Hematopoietic multipotent progenitor cell treated with erythropoietin and hydrocortisone succinate and interleukin-3 and kit ligand, for 6 days (in vitro differentiated cells): ENCODE results near the gene ZBTB20.
A peak's percentile ranks its signal among the peaks of the same experiment; 100 is the strongest.

Source experiments
- DNase-seq: peaks from one replicate; pipeline ENCODE4 v3.0.0-alpha.2; 2015

Gene ZBTB20

DNA sequence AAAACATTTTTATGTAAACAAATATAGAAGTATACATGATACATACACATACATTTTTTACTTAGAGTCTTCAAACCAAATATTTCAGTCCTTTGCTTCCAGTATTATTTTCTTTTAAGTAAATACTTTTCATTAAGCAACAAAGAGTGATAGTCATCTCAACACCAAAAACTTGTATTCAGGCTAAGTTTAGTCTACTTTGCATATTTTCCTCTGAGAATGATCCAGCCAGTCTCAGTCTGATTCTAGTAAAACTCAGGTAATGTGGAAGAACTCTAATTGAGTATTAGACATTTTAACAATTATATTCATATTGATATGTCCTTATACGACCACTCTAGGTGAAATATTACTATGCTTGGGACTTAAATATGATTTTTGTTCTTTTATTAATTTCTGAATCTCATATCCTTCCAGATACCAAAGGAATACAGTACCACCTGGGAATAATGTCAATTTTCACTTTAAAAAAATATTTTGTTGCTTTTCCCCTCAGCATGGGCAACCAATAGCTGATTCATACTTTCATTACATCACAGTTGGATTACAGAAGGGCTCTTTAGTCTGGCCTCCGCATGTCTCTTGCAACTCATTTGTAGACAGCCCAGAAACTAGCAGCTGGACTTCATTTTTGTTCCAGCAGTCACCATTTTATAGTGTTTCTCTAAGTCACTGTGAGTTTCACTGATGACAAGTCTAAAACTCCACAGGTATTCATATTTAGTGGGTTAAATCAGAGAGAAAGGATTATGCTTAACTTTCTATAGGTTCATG, 390.4 kb downstream of the ZBTB20 start:
- no peak for DNase-seq

DNA sequence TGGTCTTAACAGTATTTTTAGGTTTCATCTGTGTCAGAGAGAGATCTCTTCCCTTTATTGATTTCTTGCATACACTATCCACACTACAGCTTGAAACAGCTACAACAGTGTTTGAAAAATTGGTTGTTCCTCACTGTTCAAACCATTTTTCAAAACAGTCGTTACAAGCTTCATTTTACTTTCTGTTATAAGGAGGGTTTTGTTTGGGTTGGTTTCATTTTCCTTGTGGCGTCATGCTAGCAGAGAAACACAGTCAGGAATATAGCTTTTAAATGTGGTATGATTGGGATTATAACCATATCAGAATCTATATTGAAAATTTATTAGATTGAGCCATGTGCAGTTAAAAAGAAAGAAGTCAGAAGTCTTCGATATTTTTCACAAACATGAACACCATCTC, 400.6 kb downstream of the ZBTB20 start:
- DNase-seq: peak; percentile 12

DNA sequence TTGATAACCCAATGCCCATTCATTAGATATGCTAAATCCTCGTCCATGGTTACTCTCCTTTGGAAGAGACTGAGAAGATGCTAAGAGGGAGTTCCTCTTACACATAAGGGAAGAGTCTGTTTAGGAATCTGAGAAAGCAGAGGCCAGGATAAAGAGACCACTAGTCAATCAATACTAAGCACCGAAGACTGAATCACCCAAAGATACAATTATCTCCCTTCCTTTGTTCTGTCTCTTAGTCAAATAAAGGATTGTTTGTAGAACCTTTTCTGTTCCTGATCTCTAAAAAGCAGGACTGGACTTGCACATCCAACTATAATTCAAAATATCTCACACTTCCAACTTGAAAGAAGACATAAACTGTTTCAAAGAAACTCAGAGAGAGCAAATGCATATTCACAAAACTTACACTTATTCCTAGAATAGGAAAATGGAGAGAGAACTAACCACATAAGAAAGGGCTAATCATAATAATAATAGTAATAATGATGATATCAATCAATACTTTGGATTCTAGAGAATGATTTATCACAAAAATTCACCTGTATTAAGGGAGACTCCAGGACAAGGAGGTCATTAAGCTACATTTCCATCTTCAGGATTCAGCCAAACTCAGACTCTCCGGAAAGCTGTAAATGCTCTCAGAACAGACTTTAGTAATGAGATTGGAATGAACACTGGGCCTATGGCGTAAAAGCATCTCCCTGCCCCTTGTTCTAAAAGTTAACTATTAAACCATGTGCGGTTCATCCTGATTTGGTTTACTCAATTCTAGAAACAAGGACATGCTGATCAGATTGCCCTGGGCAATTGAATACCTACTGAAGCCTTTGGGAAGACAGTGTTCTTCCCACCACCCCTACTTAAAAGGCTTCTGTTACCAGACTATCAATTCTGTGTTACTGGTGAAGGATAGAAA, 401.5 kb downstream of the ZBTB20 start:
- no peak for DNase-seq

DNA sequence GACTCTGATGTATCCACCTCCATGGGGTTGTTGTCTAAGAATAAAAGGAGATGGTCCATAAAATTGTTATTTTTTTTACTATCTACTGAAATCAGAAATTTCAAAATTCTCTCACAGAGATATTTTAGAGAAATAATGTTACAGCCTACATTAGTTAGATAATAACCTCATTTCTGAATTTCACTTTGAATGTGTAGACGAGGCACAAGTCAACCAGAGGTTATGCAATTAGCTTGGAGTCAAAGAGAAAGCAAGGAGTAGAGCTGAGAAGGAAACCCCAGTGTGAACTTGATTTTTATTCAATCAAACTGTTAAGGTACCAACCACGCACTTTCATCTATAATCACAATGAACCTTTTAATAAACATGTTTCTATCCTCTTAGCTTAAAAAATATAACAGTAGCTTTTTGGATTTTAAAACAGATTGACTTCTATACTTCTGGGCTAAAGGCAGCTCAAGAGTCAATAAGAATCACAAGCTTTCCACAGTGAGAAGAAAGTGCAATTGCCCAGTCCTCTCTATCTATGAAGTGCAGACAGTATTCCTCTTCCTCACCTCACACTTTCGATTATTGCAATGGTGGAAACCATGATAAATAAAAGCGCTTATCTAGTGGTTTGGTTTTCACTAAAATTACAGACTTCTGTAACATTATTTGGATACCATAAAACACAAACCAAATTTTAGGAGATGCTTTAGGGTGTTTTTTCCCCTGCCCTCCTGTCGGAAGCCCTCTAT, 403.2 kb downstream of the ZBTB20 start:
- DNase-seq: peak; percentile 28

DNA sequence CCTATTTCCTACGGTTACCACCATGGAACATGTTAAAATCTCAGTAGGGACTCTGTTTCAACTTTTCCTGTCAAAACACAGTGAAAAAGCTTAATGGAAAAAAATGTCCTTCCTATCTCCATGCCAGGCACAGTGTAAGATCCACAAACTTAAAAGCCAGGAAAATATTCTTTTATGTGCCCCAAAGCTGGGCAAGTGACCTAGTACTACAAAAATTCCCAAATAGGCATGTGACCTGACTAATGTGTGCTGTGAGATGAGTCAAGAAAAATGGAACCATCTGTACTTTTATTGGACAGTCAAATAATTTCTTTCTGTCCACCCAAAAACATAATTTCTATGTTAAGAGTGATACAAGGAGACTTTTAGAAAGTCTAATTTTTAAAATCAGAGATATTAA, 406.0 kb downstream of the ZBTB20 start:
- DNase-seq: no peak

DNA sequence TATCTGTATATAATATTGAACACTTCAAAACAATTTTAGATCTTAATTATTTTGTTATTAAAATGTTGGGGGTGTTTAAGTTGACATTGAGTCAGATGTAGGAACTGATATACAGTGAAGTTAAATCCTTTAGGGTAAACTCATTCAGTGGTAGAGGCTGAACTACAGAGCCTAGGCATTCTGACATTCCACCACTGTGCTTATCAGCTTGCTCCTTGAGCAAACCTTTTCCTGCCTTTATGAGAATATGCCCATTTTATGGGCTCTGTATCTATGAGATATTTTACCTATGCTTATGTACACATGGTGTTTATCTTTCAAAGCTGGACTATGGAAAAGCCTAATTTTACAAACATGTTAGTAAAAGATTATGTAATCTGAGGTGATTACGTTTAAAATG, 407.5 kb downstream of the ZBTB20 start:
- DNase-seq: no peak

DNA sequence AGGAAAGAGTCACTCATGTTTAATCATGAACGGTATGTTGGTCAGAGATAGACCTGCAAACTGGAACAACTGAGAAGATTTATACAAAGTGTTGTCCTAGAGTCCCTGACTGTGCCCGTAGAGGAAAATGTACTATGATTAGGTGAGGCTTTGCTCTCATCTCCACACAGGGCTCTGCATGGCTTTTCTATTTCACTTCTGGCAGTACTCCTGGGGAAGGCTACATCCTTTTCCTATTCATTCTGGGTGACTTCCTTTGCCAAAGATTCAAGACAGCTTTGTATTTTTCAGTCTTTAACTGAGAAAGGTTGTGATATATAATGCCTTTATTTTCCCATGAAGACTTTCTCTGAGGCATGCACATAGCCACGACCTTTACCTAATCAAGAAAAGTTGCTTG, 414.7 kb downstream of the ZBTB20 start:
- no peak for DNase-seq

DNA sequence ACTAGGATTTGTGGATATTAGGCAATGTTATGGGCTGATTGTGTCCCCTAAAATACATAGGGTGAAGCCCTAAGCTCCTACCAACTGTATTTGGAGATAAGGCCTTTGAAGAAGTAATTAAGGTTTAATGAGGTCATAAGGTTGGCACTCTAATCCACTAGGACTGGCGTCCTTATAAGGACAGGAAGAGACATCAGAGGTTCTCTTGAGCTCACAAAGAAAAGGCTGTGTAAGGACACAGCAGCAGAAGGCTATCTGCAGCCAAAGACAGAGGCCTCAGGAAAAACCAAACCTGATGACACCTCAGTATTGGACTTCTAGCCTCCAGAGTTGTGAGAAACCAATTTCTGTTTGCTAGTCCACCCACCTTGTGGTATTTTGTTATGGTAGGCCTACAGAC, 416.7 kb downstream of the ZBTB20 start:
- DNase-seq: peak; percentile 8

DNA sequence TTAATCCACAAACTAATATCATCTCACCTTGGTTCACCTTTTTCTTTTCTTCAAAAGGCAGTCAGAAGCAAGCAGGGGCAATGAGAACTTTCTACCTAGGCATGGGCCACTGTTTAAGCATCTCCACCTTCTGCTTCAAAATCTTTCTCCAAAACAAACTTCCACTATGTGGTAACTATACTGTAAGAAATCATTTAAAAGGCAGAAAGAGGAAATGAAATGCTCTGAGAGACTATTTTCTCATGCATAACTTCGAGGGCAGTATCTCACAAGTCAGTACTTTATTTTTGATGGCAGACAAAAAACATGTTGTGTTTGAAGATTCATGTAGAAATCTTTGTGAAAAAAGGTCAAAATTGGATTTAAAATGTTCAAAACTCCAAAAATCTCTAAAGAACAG, 419.7 kb downstream of the ZBTB20 start:
- DNase-seq: no peak

DNA sequence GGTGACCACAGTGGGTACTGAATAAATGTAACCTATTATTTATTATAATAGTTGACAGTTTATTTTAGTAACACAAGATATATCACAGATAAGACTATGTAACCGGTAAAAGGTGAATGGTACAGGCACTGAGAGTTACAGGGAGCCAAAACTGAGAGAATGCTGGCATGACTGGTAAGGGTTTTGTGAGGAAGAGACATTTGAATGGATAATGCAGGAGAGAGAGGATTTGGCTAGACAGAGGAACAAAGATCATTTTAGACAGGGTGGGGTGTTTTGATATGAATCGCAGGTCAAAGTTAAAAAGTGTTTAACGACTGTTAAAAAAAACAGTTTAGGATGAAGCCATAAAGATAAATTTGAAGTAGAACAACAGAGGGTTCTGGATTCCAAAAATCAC, 421.1 kb downstream of the ZBTB20 start:
- DNase-seq: no peak

DNA sequence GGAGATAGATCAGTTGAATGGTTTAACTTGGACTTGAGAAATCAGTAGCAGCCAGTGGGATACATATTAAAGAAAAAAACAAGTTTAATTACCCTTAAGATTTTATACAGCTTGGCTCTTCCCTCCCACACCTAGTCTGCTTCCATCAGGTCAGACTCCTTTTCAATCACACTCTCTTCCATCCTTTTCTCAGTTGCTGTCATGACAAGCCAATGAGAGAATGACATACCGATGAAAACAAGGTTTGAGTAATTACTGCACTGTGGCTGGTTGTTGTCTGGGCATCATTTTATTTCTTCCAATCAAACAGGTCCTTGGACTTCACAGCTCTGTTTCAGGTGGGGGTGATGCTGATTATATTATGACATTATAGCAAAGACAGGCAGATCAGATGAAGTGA, 424.6 kb downstream of the ZBTB20 start:
- DNase-seq: no peak

DNA sequence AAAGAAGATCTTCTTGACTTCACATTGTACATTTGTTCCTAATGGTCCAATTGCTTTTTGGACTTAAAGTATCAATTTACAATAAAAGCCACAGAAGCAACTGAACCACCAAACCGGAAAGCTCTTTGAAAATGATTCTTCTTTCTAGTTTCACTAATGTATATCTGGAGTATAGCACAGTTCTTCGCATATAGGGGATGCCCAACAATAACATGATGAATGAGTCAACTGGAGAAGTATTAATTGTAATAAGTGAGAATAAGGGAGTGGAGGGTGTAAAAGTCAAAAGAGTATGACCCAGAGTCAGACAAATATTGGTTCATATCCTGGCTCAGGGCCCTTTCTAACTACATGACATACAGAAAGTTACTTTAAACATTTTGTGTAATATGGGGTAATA, 425.2 kb downstream of the ZBTB20 start:
- no peak for DNase-seq

DNA sequence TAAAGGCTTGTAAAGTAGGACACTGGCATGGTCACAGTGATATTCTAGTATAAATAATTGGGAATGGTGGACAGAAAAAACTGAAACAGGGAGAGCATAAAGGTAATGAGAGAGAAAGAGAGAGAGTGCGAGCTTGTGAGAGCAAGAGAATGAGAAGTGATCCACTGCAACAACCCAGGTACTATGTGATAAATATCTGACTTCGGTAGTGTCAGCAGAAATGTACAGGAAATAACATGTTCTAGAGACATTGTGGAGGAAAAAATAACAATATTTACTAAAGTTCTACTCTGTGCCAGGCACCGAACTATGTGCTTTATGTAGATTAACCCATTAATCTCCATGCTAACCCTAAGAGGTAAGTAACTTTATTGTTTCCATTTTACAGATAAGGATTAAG, 425.9 kb downstream of the ZBTB20 start:
- no peak for DNase-seq

DNA sequence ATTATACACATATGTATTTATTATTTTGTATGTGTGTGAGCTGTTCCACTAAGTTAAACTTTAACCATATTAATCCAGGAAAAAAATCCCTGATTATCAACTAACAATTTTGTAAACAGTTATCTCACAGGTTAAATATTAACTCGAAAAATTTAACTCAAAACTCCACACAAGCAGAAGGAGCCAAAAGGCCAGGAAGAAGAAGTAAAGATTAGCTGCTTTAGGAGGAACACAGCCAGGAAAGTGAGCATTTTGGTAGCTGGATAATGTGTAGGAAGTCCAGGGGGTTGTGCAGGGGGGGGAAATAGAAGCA, 428.2 kb downstream of the ZBTB20 start:
- DNase-seq: no peak

DNA sequence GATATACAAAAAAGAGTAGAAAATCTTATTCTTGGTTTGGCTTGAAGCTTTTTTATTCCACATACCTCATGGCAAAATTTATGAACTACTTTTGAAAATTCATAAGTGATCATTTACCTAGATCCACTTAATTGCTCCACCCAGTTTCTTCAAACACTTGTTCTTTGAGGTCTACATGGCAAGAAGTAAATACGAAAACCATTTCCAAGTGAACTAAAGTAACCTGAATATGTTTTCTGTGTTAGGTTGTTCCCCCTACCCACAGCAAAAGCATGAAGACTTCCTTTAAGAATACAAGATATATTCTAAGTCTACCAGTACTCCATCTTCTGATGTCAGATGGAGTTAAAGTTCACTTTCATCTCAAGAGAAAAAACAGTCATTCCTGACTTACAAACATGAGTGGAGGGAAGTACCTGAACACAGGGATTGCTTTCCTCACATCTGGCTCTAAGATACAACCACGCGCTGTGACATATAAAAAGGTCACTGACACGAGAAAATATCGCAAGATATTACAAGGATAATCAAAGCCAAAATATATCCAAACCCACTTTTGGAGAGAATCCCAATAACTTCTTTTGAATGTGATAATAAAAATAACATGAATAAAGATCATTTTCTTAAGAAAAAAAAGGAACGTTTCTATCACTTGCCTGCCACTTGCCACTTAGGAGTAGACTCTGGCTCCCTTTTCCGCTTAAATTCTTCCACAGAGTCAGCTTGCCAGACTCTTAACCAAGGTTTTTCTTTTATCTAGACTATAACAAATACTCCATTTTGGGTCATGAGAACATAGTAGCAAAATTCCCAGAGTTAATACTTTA, 428.8 kb downstream of the ZBTB20 start:
- no peak for DNase-seq

DNA sequence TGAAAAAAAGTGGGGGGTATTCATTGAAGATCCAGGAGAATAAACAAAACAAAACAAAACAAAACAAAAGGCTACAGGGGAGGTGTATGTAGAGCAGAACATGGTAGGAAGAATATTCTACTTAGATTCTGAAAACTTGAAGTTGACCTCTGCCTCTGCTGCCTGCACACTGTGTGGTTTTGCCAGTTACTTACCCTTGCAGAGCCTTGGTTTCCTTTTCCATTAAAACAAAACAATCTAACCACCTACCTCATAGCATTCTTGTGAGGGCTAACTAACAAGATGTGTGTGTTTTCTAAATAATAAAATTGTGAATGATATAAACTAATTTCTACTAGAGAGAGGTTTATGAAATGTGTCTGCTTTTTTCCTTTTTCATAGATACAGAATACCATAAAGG, 430.2 kb downstream of the ZBTB20 start:
- DNase-seq: no peak

DNA sequence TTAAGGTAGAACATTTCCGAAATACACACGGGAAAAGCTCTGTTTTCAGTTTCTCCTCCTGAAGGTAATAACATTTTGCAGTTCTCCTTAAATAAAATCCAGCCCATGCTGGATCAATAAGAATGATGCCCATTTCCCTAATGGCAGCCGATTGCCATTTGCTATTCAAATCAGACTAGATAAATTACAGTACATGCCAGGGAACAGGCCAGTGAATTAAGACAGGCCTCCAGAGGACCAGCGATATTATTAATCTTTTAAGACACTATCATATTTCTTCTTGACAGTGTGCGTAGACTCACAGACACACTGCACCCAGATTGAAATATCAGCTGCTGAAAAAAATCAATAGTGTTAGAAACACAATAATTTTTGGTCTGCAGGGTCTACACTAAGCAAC, 431.0 kb downstream of the ZBTB20 start:
- DNase-seq: no peak

DNA sequence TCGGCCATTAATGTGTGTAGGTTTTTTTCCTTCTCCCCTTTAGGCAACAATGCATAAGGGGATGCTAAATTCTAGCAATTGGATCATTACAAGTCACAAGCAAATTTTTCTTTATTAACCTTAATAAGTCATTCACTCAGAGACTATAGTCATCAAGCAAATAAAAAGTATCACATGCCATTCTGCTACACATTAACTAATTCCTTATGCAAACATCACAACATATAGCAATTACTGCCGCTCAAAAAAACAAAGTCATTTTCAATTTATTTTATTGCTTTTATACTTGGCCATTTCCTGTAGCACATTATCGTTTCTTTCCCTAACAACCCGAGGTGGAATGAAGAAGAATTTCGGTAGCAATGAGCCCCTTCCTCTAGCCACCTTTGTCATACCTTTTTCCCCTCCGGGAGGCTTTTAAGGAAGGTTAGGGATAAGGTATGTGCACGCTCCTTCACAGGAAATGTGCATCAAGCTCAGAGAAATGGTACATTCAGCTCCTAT, 432.1 kb downstream of the ZBTB20 start:
- DNase-seq: no peak

DNA sequence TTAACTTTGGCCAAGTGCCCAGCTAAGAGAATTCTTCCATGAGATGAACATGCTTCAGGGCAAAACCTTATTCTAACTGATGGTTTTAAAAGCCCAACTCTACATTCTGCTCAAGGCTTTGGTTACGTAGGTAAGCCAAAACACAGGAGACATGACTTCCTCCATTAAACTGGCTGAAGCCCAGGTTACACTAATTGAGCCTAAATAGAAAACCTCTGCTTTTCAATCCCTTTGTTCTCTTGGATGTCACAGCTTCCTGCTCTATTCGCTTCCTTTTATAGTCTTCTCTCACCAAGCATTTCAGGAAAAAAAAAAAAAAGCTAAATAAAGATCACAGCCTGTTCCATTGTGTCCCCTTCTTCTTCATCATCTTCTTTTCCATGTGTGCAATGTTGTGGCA, 432.9 kb downstream of the ZBTB20 start:
- no peak for DNase-seq

DNA sequence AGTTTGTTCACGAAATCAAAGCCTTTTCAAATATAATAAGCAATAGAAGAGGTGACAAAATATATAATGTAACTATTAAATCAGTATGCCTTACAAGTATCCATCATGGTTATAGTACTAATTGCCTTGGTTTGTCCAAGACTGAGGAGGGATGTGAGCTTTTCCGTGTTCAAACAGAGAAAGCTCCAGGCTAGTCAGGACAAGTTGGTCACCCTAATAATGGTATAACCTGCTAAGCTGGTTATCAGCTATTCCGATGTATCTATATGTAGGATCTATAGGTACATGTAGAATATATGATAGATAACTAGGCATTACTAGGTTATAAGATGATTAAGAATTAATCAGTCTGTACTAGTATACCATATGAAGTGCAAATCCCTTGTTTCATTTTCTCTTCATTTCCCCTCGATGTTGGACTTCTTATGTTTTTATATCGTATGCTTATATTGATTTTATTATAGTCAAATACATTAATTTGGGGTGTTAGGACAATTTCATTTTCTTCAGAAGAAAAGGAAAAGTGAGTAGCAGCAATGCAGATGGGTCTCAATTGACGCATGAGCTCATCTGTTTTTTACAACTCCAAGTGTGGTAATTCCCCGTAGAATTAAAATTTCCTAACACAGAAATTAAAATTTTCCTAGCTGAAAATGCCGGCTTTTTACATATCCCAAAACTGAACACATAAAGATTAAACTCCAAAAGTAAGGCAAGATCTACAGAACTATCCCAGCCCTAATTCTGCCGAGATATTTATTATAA, 434.2 kb downstream of the ZBTB20 start:
- DNase-seq: no peak

DNA sequence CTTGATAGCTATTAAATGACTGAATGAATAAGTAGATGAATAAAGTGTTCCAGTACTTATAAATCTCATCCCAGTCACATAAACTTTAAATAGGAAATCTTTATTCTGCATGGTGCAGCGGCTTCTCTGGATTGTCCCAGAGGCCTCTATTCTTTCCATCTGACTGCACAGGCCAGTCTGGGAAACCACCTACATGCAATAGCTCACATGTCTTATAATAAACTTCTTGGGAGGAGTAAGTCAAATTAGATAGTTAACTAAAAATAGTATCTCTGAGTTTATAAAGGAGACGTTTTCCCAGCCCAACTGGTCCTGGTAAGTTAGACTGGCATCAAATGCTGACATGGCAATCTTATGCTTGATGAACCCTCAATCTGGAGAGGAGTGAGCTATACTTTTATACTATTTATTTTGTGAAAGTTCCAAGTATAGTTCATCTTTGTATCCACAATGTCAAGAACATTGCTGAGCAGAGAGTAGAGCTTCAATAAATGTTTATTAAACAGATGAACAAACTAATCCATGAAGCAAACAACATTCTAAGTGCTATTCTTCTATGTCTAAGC, 435.7 kb downstream of the ZBTB20 start:
- DNase-seq: no peak
